HG03520 (cell line): ENCODE measurements around the gene MROH7.
"Not testable (repeated sequence)": the region's sequence is repeated elsewhere in the genome, so short reads cannot be mapped to it uniquely, and the experiment has no call there.

Experiments
- ATAC-seq: cut with Tn5 transposase; IDR thresholded peaks from one replicate; pipeline ENCODE4 v1.9.1; 2021; ENCODE audit warnings: mild to moderate bottlenecking, moderate library complexity; ENCODE audit not compliant: unreplicated experiment

MROH7 gene

GRCh38 chr1:54609301-54609921, 32.2 kb upstream of the MROH7 start:
- ATAC-seq, result no peak

- no peak for ATAC-seq
Observed at GRCh38 chr1:54610048-54610447, 31.5 kb upstream of the MROH7 start.

GRCh38 chr1:54610601-54611580, 30.7 kb upstream of the MROH7 start:
- no peak for ATAC-seq

DNA sequence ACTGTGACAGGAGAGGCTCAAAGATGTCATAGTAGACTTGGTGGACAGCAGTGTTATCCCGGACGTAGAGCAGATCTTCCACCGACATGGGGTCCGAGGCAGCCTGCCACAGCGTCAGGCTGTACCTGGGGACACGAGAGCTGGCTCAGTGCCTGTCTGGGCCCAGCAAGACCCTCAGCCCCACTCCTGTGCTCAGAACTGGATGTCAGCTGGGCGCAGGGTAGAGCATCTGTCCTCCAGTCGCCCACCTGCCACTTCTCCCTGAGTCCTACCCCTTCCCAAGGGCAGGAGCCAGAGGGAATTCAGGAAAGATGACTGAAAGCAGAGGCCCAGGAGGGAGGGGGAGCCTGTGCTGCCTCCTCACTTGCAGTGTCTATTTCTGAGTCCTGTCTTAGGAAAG, 30.0 kb upstream of the MROH7 start:
- no peak for ATAC-seq

- no peak for ATAC-seq
Observed at GRCh38 chr1:54614024-54614423, 27.6 kb upstream of the MROH7 start.

DNA sequence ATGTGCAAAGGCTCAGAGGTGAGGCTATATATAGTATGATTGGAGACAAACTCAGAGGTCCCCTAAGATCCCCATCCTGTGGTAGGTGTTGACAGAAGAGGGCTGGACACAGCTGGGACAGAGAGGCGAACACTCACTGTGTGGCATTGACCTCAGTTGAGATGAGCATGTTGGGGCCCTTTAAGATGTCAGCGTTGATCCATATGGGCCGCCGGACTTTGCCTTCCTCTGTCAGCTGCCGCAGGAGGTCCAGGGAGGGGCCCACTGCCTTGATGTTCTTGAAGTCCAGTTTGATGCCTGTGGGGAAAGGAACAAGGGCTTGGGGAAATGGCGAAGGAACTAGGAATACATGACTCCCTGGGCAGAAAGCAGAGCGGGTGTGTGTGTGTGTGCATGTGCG, 27.0 kb upstream of the MROH7 start:
- no peak for ATAC-seq

DNA sequence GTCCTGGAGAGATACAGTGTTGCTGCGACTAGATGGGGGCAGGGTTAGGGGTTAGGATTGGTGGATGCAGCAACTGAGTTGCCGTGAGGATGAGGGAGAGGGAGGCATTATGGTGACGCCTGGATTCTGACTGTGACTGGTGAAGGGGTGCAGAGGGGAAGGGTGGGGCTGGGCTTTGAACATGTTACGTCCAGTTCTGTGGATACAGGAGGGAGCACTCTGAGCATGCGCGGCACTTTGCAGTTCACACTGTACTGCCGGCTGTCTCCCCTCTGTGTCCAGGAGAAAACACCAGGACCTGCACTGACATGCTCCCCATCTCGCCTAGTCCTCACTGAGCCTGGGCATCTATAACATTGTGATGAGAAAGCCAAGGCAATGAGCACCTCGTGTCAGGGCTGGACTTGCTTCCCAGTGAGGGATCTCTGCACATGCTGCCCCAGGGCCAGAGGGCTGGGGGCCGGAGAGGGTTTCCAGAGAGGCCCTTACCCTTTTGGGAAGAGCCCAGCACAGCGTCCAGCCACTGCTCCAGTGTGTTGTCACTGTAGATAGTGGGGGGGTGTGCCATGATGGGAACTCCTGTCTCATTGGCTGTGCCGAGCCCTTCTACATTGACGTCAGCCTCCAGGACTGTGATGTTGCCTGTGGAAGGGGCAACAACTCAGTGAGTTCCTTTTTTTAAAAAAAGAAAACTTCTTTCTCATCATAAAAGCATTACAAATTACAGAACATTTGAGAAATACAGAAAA, 25.9 kb upstream of the MROH7 start:
- no peak for ATAC-seq

GRCh38 chr1:54619749-54620148, 21.8 kb upstream of the MROH7 start:
- no peak for ATAC-seq

- ATAC-seq, result no peak
Observed at GRCh38 chr1:54623216-54624007, 18.2 kb upstream of the MROH7 start, which contains the start of gene FAM151A. TSS of gene FAM151A (minus strand) at chr1:54623525. CDS start at chr1:54623395, 130 bp downstream.

GRCh38 chr1:54624466-54625464, 16.8 kb upstream of the MROH7 start:
- ATAC-seq, result no peak

GRCh38 chr1:54627196-54627595, 14.4 kb upstream of the MROH7 start:
- no peak for ATAC-seq

- ATAC-seq, result not testable (repeated sequence)
Observed at GRCh38 chr1:54635804-54636203, 5.8 kb upstream of the MROH7 start.

DNA sequence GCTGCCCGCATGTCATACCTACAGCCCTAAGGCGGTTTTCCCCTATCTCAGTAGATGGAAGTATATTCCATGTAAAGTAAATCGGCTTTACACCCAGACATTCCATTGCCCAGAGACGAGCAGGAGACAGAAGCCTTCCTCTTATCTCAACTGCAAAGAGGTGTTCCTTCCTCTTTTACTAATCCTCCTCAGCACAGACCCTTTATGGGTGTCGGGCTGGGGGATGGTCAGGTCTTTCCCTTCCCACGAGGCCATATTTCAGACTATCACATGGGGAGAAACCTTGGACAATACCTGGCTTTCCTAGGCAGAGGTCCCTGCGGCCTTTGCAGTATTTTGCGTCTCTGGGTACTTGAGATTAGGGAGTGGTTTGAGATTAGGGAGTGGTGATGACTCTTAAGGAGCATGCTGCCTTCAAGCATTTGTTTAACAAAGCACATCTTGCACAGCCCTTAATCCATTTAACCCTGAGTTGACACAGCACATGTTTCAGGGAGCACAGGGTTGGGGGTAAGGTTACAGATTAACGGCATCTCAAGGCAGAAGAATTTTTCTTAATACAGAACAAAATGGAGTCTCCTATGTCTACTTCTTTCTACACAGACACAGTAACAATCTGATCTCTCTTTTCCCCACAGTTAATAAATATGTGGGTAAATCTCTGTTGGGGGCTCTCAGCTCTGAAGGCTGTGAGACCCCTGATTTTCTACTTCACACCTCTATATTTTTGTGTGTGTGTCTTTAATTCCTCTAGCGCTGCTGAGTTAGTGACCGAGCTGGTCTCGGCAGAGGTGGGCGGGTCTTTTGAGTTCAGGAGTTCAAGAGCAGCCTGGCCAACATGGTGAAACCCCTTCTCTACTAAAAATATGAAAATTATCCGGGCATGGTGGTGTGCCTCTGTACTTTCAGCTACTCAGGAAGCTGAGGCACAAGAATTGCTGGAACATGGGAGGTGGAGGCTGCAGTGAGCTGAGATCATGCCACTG, 4.8 kb upstream of the MROH7 start:
- not testable (repeated sequence) for ATAC-seq

DNA sequence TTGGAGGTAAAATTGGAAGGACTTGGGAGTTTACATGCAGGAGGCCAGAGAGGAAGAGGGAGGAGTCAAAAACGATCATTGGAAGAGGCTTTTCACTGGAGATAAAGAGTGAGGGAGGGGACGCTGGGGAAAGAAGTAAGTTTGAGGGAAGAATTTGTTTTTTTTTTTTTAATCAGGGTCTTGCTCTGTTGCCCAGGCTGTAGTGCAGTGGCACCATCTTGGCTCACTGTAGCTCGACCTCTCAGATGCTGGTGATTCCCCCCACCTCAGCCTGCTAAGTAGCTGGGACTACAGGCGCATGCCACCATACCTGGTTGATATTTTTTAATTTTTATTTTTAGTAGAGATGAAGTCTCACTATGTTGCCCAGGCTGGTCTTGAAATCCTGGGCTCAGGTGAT, 1.2 kb upstream of the MROH7 start:
- no peak for ATAC-seq

DNA sequence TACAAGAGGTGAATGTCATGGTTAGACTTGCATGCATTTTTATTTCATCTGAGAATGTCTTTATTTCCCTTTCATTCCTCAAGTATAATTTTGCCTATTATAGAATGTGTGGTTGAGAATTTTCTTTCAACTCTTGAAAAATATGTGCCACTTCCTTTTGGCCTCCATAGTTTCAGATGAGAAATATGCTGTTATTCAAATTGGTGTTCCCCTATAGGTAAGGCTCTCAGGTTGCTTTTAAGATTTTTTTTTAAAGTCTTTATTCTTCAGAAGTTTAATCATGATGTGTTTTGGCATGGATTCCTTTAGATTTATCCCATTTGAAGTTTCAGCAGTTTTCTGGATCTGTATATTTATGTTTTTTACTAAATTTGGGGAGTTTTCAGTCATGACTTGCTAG, 2.1 kb downstream of the MROH7 start:
- no peak for ATAC-seq

DNA sequence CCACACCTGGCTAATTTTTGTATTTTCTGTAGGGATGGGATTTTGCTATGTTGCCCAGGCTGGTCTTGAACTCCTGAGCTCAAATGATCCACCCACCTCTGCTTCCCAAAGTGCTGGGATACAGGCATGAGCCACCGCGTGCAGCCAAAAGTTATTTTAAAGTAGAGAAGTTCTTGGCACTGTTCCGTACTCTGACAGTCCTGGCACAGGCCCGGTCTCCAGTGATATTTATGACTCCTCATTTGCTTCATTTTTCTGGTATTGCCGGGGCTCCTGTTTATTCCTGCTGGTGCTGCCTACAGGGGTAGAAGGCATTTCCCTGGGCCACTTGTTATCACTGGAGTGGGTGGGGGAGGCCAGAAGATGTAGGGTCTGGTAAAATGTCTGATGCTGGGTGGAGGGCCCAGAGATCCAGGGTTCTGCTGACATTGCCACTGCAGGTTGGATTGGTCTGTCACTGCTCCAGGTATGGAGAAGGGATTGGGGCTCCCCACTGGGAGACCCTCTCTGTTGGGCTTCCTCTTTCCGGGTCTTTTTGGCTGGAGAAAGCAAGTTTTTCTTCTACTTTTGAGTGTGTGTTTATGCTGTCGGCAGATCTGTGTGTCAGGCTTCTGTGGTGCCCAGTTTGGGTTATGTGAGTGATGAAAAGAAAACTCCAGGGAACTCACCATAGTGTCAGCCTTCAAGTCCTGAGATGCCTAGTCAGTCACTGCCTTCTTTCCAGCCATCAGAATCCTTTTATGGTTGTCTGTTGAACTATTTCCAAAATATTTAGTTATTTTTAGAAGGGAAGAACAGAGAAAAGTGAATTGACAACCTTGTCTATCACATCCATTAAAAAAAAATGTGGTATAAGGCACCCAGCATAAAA, 4.5 kb downstream of the MROH7 start:
- ATAC-seq, result no peak
